SK-N-SH (cell line): Measurements from ENCODE around the gene COL15A1.

Source experiments
- CTCF ChIP-seq: fragments of 200-600 bp; sonication (generic); IDR thresholded peaks from 2 replicates; pipeline ENCODE4 v1.6.1; 2017; ENCODE audit warnings: antibody characterized with exemption, mild to moderate bottlenecking, moderate library complexity
- RAD21 ChIP-seq: IDR thresholded peaks from 2 replicates; pipeline ENCODE4 v1.6.1; 2012; ENCODE audit warnings: mild to moderate bottlenecking, low read length
- YY1 ChIP-seq: IDR thresholded peaks from 2 replicates; pipeline ENCODE4 v1.4.0; 2012; ENCODE audit warnings: low read depth, mild to moderate bottlenecking

GRCh38 chr9:98923451-98924123, 20.1 kb upstream of the COL15A1 start:
- TF ChIP-seq CTCF (no peak), YY1 (no peak), RAD21 (no peak)
